Endometrial microvascular endothelial cells (primary cell): ENCODE measurements around the gene MRPS10. TPM values are rescaled to one million over a fixed set of nuclear protein-coding genes. Genes with fewer than 3 reads are reported as not detected.
"Not testable (repeated sequence)": the region's sequence is repeated elsewhere in the genome, so short reads cannot be mapped to it uniquely, and the experiment has no call there.

Experiments
- in situ Hi-C: cut with HindIII; loops from 2 replicates; pipeline ENCODE4 v1.10.0; 2017; ENCODE audit warnings: low sequenced_read_pairs, low pct_unique_long_range_greater_than_20kb; ENCODE audit errors: inconsistent ontology term
- total RNA-seq: library from RNA; depleted of rRNA; stranded (reverse); fragments of >200 nt; gene quantifications from one replicate; pipeline ENCODE4 v1.2.3, GENCODE V29; 2015; ENCODE audit errors: inconsistent ontology term

Gene MRPS10
- total RNA-seq, 1 donor from 2014 or later: 51.0 TPM

GRCh38 chr6:42220807-42221206 lies 3.1 kb upstream of the MRPS10 start:
- in situ Hi-C loops: no loop called here

- in situ Hi-C loops: no loop called here
Measured at GRCh38 chr6:42217157-42217518, 523 bp downstream of the MRPS10 start.

GRCh38 chr6:42216495-42216894 lies 1.2 kb downstream of the MRPS10 start:
- in situ Hi-C loops: not testable (repeated sequence)

- in situ Hi-C loops: no loop called here
Measured at GRCh38 chr6:42212442-42212841, 5.2 kb downstream of the MRPS10 start.

- in situ Hi-C loops: no loop called here
Measured at GRCh38 chr6:42211726-42212125, 5.9 kb downstream of the MRPS10 start.

GRCh38 chr6:42210551-42210950 lies 7.1 kb downstream of the MRPS10 start:
- in situ Hi-C loops: no loop called here

GRCh38 chr6:42207559-42207958 lies 10.1 kb downstream of the MRPS10 start:
- in situ Hi-C loops: not testable (repeated sequence)

GRCh38 chr6:42204768-42205282 lies 12.8 kb downstream of the MRPS10 start:
- in situ Hi-C loops: no loop called here

- in situ Hi-C loops: no loop called here
Measured at GRCh38 chr6:42203183-42203582, 14.5 kb downstream of the MRPS10 start.

- in situ Hi-C loops: not testable (repeated sequence)
Measured at GRCh38 chr6:42202131-42202915, 15.3 kb downstream of the MRPS10 start.

GRCh38 chr6:42201382-42201781 lies 16.3 kb downstream of the MRPS10 start:
- in situ Hi-C loops: no loop called here

- in situ Hi-C loops: no loop called here
Measured at GRCh38 chr6:42200035-42200434, 17.6 kb downstream of the MRPS10 start.

GRCh38 chr6:42199106-42199981 lies 18.3 kb downstream of the MRPS10 start:
- in situ Hi-C loops: no loop called here

GRCh38 chr6:42197555-42198362 lies 19.9 kb downstream of the MRPS10 start:
- in situ Hi-C loops: no loop called here

GRCh38 chr6:42195415-42195814 lies 22.2 kb downstream of the MRPS10 start:
- in situ Hi-C loops: no loop called here

GRCh38 chr6:42194056-42194455 lies 23.6 kb downstream of the MRPS10 start:
- in situ Hi-C loops: no loop called here

GRCh38 chr6:42193491-42193894 lies 24.2 kb downstream of the MRPS10 start:
- in situ Hi-C loops: no loop called here

- in situ Hi-C loops: not testable (repeated sequence)
Measured at GRCh38 chr6:42192385-42192784, 25.3 kb downstream of the MRPS10 start.

- in situ Hi-C loops: no loop called here
Measured at GRCh38 chr6:42190554-42191183, 27.0 kb downstream of the MRPS10 start.
